Skin epidermis (tissue), 12 donors: ENCODE data around the gene EPHB2.

Experiments
- H3K27ac ChIP-seq, 21 experiments: fragments of 200-600 bp; sonication (generic) in 11 of 21; one replicate each; pipeline ENCODE4 v1.5.0; 2020; ENCODE audit warnings: mild to moderate bottlenecking in 3 of 21, inconsistent platforms in 2 of 21, moderate library complexity in 2 of 21
- H3K4me3 ChIP-seq, 7 experiments: fragments of 200-600 bp; sonication (generic) in 2 of 7; one replicate each; pipeline ENCODE4 v1.5.0; 2020; ENCODE audit warnings: inconsistent platforms in 2 of 7, mild to moderate bottlenecking in 2 of 7, moderate library complexity in 1 of 7

EPHB2 gene

DNA sequence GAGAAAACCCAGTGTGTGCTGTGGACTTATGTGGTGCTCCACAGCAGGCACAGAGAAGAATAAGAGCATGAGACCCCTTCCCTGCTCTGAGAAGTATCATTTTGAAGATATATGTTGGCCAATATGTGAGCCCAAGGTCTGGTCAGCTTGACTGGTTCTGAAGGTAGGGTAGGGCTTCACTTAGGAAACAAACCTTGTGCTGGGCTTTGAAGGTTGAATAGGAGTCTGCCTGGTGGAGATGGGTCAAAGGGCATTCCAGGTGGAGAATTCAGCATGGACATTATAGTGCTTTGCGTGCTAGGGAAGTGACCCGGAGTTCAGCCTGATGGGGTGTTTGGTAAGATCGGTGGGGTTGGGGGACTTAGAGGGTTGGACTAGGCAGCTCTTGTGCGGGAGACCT is 99.1 kb downstream of the EPHB2 start:
- Histone ChIP-seq H3K4me3 (no peak overlapping the region), H3K27ac (peak overlapping the region in 1 of 21 experiments; percentile 23)

DNA sequence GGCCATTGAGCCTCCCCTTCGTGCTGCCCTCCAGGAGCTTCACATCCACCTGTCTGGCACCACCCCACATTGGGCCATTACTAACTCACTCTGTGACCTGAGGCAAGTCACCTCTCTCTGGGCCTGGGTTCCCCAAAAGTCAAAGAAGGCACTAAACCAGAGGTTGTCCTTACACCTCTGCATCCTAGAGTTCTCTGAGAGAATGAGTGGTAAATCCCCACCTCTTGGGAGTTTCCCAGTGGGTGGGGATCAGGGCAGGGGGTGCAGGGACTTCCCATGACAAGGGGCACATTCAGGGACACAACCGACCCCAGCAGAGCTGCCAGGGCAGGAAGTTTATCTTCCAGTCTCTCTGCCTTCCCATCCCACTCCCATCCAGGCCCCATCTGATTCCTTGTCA is 99.7 kb downstream of the EPHB2 start:
- no peak overlapping the region for H3K4me3 ChIP-seq
- no peak overlapping the region for H3K27ac ChIP-seq

DNA sequence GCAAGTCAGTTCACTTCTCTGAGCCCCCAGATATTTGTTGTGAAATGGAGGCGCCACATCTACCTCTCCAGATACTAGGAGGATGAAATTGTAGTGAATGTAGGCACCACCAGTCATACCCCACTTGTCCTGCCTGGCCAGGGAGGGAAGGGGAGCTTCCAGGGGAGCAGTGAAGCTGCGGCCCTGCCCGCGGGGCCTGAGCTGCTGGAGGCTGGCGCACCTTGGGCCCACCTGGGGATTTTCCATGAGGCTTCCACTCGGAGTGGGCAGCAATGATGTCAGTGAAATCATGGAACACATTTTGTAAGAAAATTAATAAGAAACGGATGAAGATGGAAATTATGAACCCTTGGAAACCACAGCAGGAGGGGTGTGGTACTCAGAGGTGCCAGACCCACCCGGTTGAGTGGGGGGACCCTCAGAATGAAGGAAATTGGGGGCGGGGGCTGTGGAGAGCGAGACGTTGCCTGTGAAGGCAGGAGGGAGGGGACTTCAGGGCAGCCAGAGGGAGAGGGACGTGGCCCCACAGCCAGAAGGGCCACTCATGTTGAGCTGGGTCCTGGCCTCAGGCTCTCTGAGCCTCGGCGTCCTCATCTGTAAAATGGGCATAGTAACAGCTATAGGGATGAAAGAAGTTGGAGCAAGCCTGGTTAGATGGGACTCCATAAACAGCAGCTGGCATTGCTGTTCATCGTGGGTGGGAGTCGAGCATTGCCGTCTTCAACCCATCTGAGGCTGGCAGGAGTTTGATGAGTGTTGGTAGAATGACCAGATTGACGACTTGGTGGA is 101.6 kb downstream of the EPHB2 start:
- H3K4me3 ChIP-seq, result no peak overlapping the region
- H3K27ac ChIP-seq, result no peak overlapping the region

DNA sequence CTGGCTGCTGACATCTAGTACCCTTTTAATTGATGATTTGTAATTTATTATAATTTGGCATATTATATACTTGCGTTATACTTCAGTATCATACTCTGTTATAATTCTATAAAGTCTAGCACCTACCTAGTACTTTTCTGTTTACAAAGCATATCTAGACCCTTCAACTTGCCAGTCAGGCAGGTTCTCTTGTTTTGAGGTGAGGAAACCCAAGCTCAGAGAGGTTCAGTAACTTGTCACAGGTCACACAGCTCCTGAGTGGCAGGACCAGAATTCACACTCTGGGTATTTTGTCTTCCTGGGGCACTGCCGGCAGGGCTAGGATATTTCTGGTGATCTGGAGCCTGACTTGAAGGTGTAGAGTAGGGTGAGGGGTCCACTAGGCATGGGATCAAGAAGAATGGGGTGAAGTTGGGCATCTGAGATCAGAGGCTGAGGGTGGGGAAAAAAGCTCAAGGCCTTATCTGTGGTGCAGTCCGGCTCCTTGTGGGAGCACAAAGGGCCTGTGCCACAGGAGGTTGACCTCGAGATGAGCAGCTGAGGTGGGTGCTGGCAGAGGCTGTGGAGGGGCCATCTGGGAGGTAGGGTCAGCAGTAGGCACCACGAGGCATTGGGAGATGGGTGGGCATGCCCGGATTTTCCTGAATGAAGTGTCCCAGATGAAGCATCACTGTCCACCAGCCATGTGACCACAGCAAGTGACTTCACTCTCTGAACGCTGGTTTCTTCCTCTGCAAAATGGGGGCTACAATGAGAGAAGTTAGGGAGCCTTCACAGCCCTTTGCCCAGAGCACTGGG is 102.6 kb downstream of the EPHB2 start:
- Histone ChIP-seq H3K27ac (no peak overlapping the region), H3K4me3 (no peak overlapping the region)

DNA sequence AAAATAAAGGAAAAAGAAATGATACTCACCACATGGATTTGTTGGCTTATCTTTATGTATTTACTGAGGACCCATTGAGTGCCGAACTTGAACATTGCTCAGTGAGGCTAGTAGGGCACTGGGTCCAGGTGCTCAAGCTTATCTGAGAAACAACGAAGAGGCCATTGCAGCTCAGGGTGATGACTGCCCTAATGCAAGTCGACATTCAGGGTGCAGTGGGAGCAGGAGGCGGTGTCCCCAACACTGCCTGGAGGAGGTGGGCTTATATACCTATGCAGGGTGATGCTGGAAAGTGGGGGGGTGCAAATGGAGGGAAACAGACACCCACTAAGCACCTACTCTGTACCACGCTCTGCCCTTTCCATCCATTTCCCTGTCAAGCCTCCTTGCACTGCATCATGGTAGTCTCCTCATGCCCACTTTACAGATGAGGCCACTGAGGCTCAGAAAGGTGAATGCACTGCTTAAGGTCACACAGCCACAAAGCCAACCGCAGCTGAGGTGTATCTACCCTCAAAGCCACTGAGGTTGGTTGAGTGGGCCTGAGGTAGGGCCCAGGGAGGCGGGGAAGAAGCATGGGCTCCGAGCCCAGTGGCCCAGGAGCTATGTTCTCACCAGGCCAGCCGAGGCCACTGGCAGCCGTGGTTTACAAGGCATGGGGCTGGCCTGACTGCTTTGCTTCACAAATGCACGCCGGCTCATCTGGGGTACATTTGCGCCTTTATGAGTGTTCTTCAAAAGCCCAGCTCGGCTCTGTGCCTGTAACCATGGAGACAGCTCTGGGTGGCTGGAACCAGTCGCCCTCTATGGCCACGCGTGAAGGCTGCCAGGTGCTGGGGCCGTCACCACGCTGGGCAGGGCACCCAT is 103.8 kb downstream of the EPHB2 start:
- no peak overlapping the region for H3K4me3 ChIP-seq
- peak overlapping the region in 2 of 21 experiments; percentile 8 for H3K27ac ChIP-seq

DNA sequence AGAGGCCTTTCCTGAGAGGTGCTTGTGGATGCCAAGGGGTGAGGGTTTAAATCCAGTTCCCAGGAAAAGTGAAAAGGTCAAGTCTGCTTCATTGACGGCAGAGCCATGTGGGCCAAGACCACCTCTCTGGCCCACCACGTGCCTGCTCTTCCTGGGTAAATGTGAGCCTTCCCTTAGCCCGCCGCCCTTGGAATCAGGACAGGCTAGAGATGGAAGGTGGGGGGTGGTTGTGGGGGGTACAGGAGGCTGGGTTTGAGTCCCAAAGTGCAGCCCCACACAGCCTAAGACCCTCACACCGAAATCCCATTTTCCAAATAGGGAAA is 104.4 kb downstream of the EPHB2 start:
- H3K4me3 ChIP-seq, result no peak overlapping the region
- peak overlapping the region in 3 of 21 experiments; percentile 8 to 24 (median 8) for H3K27ac ChIP-seq

DNA sequence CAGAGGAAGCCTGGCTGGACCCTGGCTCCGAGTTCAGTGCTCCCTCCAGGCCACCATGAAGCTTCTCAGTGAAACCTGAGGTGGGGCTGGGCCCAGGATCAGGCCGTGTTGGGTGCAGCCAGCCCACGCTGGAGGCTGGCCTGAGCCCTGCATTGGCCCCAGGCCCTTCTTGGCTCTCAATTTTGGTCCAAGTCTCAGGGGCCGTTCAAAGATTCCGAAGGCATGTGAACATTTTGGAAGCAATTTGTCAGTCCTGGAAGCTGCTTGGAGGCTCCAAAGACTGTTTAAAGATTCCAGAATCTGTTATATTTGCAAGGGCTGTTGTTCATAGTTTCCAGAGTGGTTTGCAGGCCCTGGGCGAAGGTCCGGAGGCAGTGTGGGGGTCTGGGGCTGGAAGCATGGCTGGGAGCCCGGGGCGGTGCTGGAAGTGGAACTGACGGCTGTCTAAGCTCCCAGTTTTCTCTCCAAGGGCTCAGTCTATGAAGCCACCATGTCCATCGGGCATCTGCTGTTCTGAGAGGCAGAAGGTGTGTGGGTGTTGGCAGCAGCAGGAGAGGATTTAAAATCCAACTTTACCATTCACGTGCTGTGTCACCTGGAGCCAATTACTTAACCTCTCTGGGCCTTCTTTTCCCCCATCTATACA is 104.9 kb downstream of the EPHB2 start:
- H3K4me3 ChIP-seq, result no peak overlapping the region
- peak overlapping the region in 4 of 21 experiments; percentile 5 to 24 (median 8) for H3K27ac ChIP-seq

DNA sequence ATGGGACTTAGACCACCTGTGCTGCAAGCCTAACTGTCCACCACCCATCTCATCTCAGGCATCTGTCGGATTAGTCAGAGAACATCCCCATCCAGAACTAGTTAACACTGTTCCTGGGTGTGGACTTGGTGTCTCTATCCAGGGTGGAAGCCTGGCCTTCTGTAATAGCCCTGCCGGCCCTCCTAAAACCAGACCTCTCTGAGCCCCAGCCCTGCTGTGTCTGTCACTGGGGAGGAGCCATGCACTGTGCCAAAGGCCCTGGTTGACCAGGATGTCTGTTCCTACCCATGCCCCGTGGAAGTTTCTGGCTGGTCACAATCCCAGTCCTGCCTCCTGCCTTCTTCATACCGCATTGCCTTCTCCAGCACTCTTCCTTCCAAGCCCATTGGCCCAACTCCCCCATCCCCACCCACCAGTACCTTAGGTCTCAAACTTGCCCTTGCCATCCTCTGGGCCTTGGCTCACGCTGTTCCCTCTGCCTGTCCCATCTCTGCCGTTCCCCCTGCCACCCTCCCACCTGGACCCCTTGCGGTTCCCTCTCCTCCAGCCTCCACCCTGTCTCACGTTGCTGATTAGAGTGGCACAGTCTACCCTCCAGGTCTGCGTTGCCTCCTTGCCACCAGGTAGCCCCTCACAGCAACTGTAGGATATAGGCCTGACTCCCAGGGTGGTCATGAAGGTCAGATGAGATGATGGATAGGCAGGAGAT is 105.6 kb downstream of the EPHB2 start:
- peak overlapping the region in 1 of 21 experiments; percentile 5 for H3K27ac ChIP-seq
- H3K4me3 ChIP-seq, result no peak overlapping the region

DNA sequence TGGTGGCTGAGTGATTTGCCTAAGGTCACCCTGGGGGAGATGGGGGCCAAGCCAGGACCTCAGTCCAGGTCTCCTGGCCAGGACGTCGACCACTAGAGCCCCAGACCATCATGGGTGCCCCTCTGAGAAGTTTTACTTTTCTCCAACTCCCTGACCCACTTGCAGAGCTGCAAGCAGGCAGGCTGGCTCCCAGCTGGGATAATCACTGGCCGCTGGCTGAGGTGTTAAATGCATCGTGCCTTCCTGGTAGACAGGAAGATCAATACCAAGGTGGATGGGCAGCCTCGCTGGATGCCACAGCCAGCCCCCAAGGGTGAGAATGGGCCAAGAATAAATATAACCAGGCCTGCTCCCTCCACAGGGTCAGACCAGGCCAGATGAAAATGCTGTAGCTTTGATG is 106.2 kb downstream of the EPHB2 start:
- Histone ChIP-seq H3K4me3 (no peak overlapping the region), H3K27ac (no peak overlapping the region)

DNA sequence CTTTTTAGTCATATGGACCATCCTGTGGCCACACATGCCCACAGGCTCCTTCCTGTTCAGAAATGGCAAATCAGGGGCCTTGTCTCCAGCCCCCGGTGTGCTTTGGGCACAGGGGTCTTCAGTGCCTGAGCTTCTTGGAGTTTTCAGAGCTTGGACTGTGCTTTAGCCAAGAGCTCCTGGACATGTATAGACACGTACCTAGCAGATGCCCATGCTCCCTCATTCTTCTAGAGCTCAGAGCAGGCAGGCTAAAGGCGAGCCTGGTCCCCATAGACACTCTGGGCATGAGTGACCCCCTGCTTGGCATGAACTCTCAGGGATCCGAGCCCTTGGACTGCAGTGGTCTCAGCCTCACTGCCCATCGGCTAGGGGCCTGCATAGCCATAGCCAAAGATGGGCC is 106.8 kb downstream of the EPHB2 start:
- no peak overlapping the region for H3K4me3 ChIP-seq

DNA sequence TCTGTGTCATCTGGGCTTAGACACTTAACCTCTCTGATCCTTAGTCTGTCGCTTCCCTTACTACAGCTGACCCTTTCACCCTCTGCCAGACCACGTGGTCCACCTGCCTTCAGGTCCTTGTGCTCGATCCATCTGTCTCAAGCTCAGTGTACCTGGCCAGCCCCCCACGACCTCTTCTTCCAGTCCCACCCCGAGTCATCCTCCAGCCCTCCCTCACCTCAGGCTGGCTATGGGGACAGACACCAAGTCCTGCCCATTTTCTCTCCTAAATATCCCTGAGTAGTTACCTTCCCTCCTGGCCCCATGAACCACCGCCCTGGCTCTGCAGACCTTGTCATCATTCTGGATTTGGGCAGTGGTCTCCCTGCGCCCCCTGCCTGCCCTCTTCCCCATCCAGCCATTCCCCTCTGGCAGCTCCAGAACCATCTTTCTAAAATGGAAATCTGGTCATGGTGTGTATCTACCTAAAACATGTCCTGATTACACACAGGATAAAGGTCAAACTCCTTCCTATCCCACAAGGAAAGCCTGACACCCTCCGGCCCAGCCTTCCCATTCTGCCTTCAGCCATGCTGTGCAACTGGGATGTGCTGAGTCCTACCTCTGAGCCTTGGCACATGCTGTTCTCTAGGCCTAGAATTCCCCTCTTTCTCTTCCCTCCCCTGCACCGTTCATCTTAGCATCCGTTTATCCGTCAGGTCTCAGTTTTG is 107.6 kb downstream of the EPHB2 start:
- no peak overlapping the region for H3K4me3 ChIP-seq

More for the DNA sequence above, 106.8 kb downstream of the EPHB2 start:
- no peak overlapping the region for H3K27ac ChIP-seq

DNA sequence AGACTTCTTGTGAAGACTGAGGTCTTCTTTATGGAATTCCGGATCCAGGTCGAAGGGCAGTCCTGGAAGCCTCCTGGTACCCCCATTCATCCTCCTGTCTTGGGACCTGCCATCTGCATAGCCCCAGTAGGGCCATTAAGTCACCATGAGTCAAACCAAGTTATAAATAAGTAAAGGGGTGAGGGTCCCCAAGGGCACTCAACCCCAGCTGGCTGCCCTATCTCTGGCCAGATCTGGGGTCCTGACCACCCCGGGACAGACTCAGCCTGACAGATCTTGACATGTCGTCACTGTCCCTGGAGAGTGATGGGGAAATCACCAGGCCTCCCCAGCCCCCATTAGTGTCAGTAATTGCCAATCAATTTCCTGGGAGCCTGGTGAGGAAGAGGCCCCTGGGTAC is 108.7 kb downstream of the EPHB2 start:
- Histone ChIP-seq H3K27ac (no peak overlapping the region), H3K4me3 (no peak overlapping the region)

More for the DNA sequence above, 107.6 kb downstream of the EPHB2 start:
- H3K27ac ChIP-seq, result no peak overlapping the region

DNA sequence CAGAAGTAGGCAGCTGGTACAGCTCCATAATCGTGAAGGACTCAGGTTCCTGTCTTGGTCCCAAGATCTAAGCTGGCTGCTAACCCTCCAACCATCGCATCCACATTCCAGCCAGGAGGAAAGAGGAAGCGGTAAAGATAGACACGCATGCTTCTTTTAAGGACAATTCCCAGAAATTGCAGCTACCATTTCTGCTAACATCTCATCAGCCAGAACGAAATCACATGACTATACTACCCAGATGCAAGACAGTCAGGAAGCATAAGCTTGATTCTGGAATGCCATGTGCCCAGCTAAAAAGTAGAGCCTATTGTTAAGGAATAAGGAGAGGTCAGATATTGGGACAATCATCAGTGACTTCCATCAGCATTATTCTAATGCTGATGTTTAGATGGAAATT is 110.4 kb downstream of the EPHB2 start:
- H3K4me3 ChIP-seq, result no peak overlapping the region
- H3K27ac ChIP-seq, result no peak overlapping the region

DNA sequence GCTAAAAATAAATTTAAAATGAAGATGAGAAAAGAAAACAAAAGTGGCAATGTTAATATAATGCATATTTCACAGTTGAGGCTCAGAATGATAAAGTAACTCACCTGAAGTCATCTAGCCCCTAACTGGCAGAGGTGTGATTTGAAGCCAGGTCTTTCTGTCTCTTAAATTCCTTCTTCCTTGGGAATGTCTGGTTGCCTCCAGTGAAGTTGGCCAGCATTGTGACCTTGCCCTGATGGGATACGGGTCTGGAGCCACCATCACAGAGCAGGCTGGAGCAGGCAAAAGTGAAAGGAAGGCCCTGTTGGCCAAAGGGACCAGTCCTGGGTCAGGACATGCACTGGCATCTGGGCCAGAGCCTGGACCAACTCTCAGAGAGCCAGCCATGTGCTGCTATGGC is 111.7 kb downstream of the EPHB2 start:
- Histone ChIP-seq H3K27ac (no peak overlapping the region), H3K4me3 (no peak overlapping the region)

DNA sequence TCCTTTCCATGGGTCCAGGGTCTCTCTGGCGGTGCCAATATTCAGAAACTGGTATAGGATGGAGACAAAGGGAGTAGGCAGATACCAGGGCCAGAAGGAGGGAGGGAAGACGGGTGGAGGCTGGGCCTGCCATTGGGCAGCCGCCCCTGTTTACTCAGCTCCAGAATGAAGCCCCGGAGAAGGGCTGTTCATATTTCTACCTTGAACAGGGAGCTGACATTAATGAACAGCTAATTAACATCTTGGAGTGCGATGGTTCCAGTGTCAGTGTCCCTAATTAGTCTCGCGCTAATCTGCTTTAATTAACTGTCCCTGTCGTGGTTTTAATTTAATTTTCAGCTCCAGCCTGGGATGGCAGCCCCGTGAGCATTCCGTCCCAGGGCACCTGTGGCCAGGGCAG is 113.8 kb downstream of the EPHB2 start:
- no peak overlapping the region for H3K27ac ChIP-seq
- H3K4me3 ChIP-seq, result no peak overlapping the region

DNA sequence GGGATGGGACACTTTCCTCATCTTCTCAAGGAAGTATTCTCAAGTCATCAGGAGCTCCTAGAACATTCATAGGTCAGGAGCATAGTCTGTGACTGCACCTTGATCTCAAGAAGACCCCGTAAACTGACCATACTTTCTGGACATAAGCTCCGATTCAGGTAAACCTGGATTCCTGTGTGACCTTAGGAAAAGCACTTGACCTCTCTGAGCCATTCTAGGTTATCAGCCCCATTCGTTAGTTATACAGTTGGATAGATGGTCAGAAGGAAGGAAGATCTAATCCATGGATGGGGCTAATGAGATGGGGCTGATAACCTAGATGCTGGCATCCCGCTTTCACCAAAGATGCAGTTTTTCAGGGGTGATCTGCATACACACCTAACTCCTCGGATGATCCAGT is 114.3 kb downstream of the EPHB2 start:
- Histone ChIP-seq H3K27ac (no peak overlapping the region), H3K4me3 (no peak overlapping the region)

DNA sequence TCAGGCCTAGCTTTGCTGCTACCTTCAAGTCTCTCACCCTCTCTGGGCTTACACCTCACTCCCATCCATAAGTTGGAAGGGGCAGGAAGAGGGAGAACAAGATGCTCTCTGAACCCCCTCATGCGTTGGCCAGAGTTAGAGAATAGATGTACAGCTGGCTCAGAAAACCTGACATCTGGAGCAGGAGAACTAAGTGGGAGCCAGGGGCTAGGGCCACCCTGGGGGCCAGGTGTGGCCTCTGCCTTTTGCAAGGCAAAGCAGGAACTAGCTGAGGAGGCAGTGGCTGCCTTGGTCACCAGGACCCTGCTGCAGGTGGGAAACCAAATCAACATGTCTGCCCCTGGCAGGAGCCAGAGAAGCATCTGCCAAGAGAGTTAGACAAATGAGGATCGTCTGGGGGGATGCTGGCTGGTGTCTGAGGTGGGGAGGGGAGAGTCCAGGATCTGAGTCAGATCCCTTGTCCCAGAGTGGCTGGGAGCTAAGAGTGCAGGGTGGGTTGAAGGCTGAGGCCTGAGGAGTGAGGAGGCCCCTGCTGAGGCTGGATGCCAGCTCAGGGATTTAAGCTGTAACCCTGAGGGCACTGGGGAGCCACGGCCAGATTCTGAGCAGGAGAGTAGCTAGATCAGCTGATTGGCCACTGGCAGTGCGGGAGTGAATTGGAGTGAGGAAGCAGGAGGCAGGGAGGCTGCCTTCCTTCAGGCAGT is 115.0 kb downstream of the EPHB2 start:
- Histone ChIP-seq H3K4me3 (no peak overlapping the region), H3K27ac (no peak overlapping the region)
